ENCODE data around the gene PDE7B. TPM values are rescaled to one million over a fixed set of nuclear protein-coding genes. Genes with fewer than 3 reads are reported as not detected.

The PDE7B gene
- total and polyA plus RNA-seq, 2 of the 8 experiments (the other 6 are each of a cell fraction or from before 2014, with no cell fraction given): not detected

DNA sequence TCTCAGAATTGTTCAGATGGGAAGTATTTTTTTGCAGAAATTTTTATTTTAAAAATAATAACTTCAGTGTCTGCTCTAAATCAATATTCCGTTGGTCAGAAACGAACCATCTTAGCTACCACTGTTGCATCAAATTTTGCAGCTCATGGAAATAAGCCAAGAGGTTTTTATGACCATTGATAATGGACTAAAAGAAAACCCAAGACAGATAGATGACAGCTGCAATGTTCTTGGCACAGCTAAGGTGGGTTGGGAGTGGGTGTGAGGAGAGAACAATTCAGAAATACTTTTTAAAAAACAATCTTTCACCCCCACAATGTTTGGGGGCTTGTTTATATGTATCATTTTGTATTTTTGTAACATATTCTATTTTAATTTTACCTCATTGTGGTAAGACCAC is 121.1 kb downstream of the PDE7B start:
- Histone ChIP-seq H3K18ac (ENCODE audit: extremely low read depth, low read length) (no peak overlapping the region), H3K14ac (ENCODE audit: insufficient read length) (no peak overlapping the region), H3K27me3 (replicated peaks in 1 of 4; ENCODE audit: control insufficient read depth in 3 of 4, extremely low read depth in 1 of 4, insufficient read depth in 3 of 4, low read length in 3 of 4) (no peaks in the 10 kb centered on the region), H2BK12ac (ENCODE audit: low read depth, low read length) (no peak overlapping the region), H2BK5ac (ENCODE audit: low read depth, low read length) (no peak overlapping the region), H3K36me3 (ENCODE audit: control insufficient read depth in 2 of 4, insufficient read depth in 4 of 4, low read length in 3 of 4) (no peaks in the 10 kb centered on the region), H4K91ac (replicated peaks; ENCODE audit: insufficient read length, low read length) (no peak overlapping the region), H3K4me1 (replicated peaks in 1 of 4; ENCODE audit: control insufficient read depth in 3 of 4, insufficient read depth in 4 of 4, low read length in 3 of 4) (no peaks in the 10 kb centered on the region), H4K5ac (ENCODE audit: insufficient read length, low read depth, low read length) (no peak overlapping the region), H2BK15ac (ENCODE audit: low read length) (no peak overlapping the region), H4K8ac (ENCODE audit: extremely low read depth, insufficient read depth, low read length) (no peak overlapping the region), H3K56ac (replicated peaks; ENCODE audit: insufficient read length, low read depth, low read length) (no peak overlapping the region), H3K9me3 (ENCODE audit: insufficient read depth in 2 of 2, low read depth in 1 of 2, low read length in 1 of 2) (no peaks in the 10 kb centered on the region), H3K9ac (replicated peaks in 1 of 4; ENCODE audit: extremely low read depth in 1 of 4, low read depth in 3 of 4, low read length in 3 of 4) (no peak overlapping the region), H3K4ac (replicated peaks; ENCODE audit: insufficient read length, low read depth, low read length) (no peak overlapping the region), H3K79me1 (ENCODE audit: low read depth, low read length) (no peaks in the 10 kb centered on the region), H3K23ac (ENCODE audit: insufficient read length) (no peak overlapping the region), H3K79me2 (ENCODE audit: control insufficient read depth in 1 of 2, insufficient read depth in 2 of 2, low read length in 2 of 2) (no peaks in the 10 kb centered on the region), H2BK20ac (ENCODE audit: low read length) (no peak overlapping the region), H3K27ac (ENCODE audit: low read depth, low read length) (no peak overlapping the region), H2BK120ac (replicated peaks; ENCODE audit: low read depth, low read length) (no peak overlapping the region), H2AK5ac (ENCODE audit: low read depth, low read length) (no peak overlapping the region), H3K23me2 (ENCODE audit: low read depth, low read length) (no peaks in the 10 kb centered on the region), H2AFZ (ENCODE audit: low read length) (no peak overlapping the region), H4K20me1 (replicated peaks in 1 of 2; ENCODE audit: control insufficient read depth in 1 of 2, insufficient read depth in 2 of 2, low read length in 2 of 2) (no peaks in the 10 kb centered on the region), H3K4me3 (ENCODE audit: extremely low read depth in 1 of 4, insufficient read depth in 2 of 4, low read depth in 3 of 4, low read length in 4 of 4) (no peak overlapping the region), H3K4me2 (ENCODE audit: insufficient read depth in 1 of 2, low read depth in 2 of 2, low read length in 2 of 2) (no peak overlapping the region)
- CTCF ChIA-PET (ENCODE audit: partially characterized antibody): interaction anchor here (0.6 to 1.1 kb wide), 3 partner anchors 230 to 254 kb away, joined by 3 read pairs; no protein-coding TSS in a partner anchor
- TF ChIP-seq CHD1 (IDR thresholded peaks at IDR 0.05; ENCODE audit: low read depth, low read length) (no peak), POLR2A (IDR thresholded peaks at IDR 0.05; ENCODE audit: control extremely low read depth in 1 of 2, low read depth in 2 of 2, low read length in 2 of 2) (no peak), RFX5 (IDR thresholded peaks at IDR 0.05; ENCODE audit: borderline replicate concordance, low read depth, low read length) (no peak), JUN (IDR thresholded peaks at IDR 0.05; ENCODE audit: low read depth, low read length) (no peak)
- POLR2A ChIA-PET (ENCODE audit: partially characterized antibody): no interaction called here
- no peak for FAIRE-seq
- no peak for DNase-seq (ENCODE audit: low read depth in 1 of 2, low spot score in 2 of 2)
- 93% methylated on average over 2 of the region's 2 CpGs; no CpG with 5 or more reads in 1 of the 2 experiments for WGBS, 2 experiments (ENCODE audit: extremely low coverage in 1 of 2, insufficient coverage in 1 of 2, insufficient read length in 1 of 2, insufficient replicate concordance in 2 of 2, low coverage in 1 of 2, low lambda C conversion rate in 2 of 2, missing lambda C conversion rate in 1 of 2)

All from H1 (cell line).